ENCODE measurements around the gene ADAMTS19. TPM values are rescaled to one million over a fixed set of nuclear protein-coding genes. Genes with fewer than 3 reads are reported as not detected.
"Not testable (repeated sequence)": the region's sequence is repeated elsewhere in the genome, so short reads cannot be mapped to it uniquely, and the experiment has no call there.

Gene ADAMTS19
- total RNA-seq, 6 experiments from 2014 or later: not detected

DNA sequence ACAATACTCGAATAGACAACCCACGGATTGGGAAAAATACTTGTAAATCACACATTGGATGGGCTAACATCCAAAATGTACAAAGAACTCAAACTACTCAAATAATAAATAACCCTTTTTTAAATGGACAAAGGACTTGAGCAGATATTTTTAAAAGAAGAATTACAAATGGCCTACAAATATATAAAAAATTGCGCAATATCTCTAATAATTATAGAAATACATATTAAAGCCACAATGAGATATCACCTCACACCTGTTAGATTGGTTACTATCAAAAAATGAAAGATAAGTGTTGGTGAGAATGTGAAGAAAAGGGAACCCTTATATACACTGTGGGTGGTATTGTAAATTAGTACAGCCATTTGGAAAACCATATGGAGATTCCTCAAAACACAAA is 40.8 kb upstream of the ADAMTS19 start:
- TF ChIP-seq, protein P1, sequence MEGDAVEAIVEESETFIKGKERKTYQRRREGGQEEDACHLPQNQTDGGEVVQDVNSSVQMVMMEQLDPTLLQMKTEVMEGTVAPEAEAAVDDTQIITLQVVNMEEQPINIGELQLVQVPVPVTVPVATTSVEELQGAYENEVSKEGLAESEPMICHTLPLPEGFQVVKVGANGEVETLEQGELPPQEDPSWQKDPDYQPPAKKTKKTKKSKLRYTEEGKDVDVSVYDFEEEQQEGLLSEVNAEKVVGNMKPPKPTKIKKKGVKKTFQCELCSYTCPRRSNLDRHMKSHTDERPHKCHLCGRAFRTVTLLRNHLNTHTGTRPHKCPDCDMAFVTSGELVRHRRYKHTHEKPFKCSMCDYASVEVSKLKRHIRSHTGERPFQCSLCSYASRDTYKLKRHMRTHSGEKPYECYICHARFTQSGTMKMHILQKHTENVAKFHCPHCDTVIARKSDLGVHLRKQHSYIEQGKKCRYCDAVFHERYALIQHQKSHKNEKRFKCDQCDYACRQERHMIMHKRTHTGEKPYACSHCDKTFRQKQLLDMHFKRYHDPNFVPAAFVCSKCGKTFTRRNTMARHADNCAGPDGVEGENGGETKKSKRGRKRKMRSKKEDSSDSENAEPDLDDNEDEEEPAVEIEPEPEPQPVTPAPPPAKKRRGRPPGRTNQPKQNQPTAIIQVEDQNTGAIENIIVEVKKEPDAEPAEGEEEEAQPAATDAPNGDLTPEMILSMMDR (IDR thresholded peaks at IDR 0.05): no peak
- Mint-ChIP-seq H3K4me3 (no peak overlapping the region), H3K9me3 (peaks cover 32% of the 10 kb centered on the region), H3K4me1 (ENCODE audit: low read depth) (no peaks in the 10 kb centered on the region), H3K27me3 (ENCODE audit: insufficient read depth) (no peaks in the 10 kb centered on the region; the same call in 1 of the 2 replicates), H3K27ac (no peak overlapping the region), H3K36me3 (ENCODE audit: low read depth) (no peaks in the 10 kb centered on the region)
- DNase-seq: no peak

DNA sequence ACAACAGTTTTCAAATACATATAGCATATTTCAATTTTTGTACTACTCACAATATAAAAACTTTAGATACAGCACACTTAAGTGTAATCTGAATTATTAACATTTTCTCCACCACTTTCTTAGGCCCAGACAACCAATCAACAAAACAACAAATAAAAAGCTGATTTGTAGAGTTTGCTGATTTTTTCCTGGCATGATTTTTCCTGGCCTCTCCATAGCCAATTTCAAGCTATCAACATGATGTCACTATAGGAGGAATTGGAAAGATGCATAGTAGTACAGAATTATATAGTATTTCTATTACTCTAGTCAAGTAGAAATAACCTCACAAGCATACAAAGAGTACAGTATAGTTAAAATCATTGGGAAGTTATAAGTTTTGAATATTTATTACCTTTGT is 35.1 kb upstream of the ADAMTS19 start:
- DNase-seq: no peak
- Mint-ChIP-seq H3K9me3 (peaks cover 6% of the 10 kb centered on the region), H3K4me1 (ENCODE audit: low read depth) (no peaks in the 10 kb centered on the region), H3K36me3 (ENCODE audit: low read depth) (no peaks in the 10 kb centered on the region), H3K4me3 (no peak overlapping the region), H3K27me3 (ENCODE audit: insufficient read depth) (no peaks in the 10 kb centered on the region), H3K27ac (no peak overlapping the region)
- TF ChIP-seq, protein P1 (IDR thresholded peaks at IDR 0.05): no peak

DNA sequence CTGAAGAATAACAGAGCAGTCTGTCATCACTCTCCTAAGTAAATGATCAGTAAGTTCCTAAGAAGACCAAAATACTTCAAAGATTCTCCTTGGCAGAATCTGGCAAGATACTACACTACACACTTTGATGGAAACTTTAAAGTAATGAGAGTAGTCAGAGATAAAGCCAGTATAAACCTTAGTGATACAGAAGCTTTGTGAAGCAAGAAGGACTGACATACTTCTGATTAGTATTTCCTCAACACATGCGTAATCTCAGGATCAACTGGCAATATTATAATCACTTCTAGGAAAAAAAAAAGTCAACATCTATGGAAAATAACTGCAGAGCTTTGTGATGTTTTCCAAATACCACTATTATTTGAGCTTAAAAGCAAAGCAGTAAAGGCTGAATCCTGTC is 34.0 kb upstream of the ADAMTS19 start:
- no peak overlapping the region for H3K27ac Mint-ChIP-seq
- H3K27me3 Mint-ChIP-seq (ENCODE audit: insufficient read depth): no peaks in the 10 kb centered on the region
- TF ChIP-seq, protein P1 (IDR thresholded peaks at IDR 0.05): no peak
- no peaks in the 10 kb centered on the region for H3K4me1 Mint-ChIP-seq (ENCODE audit: low read depth)
- no peaks in the 10 kb centered on the region for H3K36me3 Mint-ChIP-seq (ENCODE audit: low read depth)
- H3K9me3 Mint-ChIP-seq: peaks cover 8% of the 10 kb centered on the region
- DNase-seq: no peak
- no peak overlapping the region for H3K4me3 Mint-ChIP-seq

DNA sequence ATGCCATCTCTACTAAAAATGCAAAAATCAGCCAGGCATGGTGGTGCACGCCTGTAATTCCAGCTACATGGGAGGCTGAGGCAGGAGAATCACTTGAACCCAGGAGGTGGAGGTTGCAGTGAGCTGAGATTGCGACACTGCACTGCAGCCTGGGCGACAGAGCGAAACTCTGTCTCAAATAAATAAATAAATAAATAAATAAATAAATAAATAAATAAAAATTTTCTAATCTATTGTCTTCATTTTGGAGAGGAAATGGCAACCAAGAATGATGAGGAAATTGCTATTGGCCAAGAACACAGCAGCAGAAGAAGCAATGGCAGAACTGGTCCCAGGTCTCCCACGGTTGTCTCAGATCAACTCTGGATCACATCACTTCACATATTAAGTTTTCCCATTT is 31.5 kb upstream of the ADAMTS19 start:
- DNase-seq; H3K4me3 Mint-ChIP-seq; H3K36me3 Mint-ChIP-seq (ENCODE audit: low read depth); H3K27ac Mint-ChIP-seq; H3K27me3 Mint-ChIP-seq (ENCODE audit: insufficient read depth); H3K4me1 Mint-ChIP-seq (ENCODE audit: low read depth): not testable (repeated sequence)
- H3K9me3 Mint-ChIP-seq: peaks cover 12% of the 10 kb centered on the region

DNA sequence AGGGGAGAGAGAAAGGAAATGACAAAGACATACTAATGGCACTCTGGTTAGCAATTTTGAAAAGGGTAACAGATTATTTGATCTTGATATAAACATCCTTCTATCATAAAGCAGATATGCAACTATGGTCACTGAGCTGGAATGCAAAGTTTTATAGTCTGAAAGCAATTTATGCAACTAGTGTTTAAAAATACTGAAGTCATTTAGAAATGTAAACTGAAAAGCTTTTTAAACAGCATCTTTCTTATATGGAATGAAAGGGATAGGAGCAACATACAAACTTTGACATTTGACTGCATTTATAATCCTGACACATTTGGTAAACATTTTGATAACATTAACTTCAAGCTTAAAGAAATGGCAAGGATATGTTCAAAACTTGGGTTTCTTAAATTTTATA is 28.7 kb upstream of the ADAMTS19 start:
- Mint-ChIP-seq H3K27ac (no peak overlapping the region), H3K9me3 (peaks cover 12% of the 10 kb centered on the region), H3K4me1 (ENCODE audit: low read depth) (no peaks in the 10 kb centered on the region), H3K4me3 (no peak overlapping the region), H3K27me3 (ENCODE audit: insufficient read depth) (no peaks in the 10 kb centered on the region), H3K36me3 (ENCODE audit: low read depth) (no peaks in the 10 kb centered on the region)
- DNase-seq: no peak
- TF ChIP-seq, protein P1 (IDR thresholded peaks at IDR 0.05): no peak

DNA sequence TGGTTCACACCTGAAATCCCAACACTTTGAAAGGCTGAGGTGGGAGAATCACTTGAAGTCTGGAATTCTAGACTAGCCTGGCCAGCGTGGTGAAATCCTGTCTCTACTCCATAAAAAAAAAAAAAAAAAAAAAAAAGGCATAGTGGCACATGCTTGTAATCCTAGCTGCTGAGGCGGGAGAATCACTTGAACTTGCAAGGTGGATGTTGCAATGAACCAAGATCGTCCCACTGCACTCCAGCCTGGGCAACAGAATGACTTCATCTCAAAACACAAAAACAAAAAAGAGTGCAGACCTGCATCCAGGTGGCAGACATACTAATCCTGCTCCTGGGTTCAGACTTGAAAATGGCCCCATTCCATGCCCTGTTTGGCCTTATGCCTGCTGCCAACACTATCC is 21.8 kb upstream of the ADAMTS19 start:
- Mint-ChIP-seq H3K4me3 (no peak overlapping the region), H3K27me3 (ENCODE audit: insufficient read depth) (no peaks in the 10 kb centered on the region), H3K4me1 (ENCODE audit: low read depth) (no peaks in the 10 kb centered on the region), H3K9me3 (peaks cover 21% of the 10 kb centered on the region), H3K36me3 (ENCODE audit: low read depth) (peaks cover 4% of the 10 kb centered on the region; the same call in 1 of the 2 replicates), H3K27ac (no peak overlapping the region)
- no peak for DNase-seq
- TF ChIP-seq, protein P1 (IDR thresholded peaks at IDR 0.05): no peak
